Endothelial cell of umbilical vein (primary cell): Measurements from ENCODE around the gene FGFR3. TPM values are rescaled to one million over a fixed set of nuclear protein-coding genes. Genes with fewer than 3 reads are reported as not detected.

Experiments
- BruUV-seq: library from RNA; stranded (reverse); fragments of 400-500 nt; replicated peaks from 2 replicates; lab custom pipeline; 2021; lab: Mats Ljungman, UMichigan
- CTCF ChIA-PET: fragments of 300-600, 350-600 bp; sonication (Branson Sonifier 250); formaldehyde crosslinking; loops from one replicate; lab custom pipeline; 2021; ENCODE audit warnings: antibody characterized with exemption, inconsistent platforms; lab: Charles Lee
- POLR2A ChIA-PET: fragments of 300-600, 350-600 bp; sonication (Branson Sonifier 250); formaldehyde crosslinking; loops from one replicate; lab custom pipeline; 2021; ENCODE audit warnings: antibody characterized with exemption, inconsistent platforms; lab: Charles Lee
- DNase-seq: peaks from one replicate; pipeline ENCODE4 v3.0.0-alpha.2; 2011; ENCODE audit warnings: low read depth, low spot score
- FAIRE-seq: peaks from 2 replicates; lab custom pipeline; 2011; peaks lifted over from hg19 to GRCh38; lab: Jason Lieb, UNC
- H2AFZ ChIP-seq: 2 replicates; pipeline ENCODE4 v1.6.0; 2012; ENCODE audit warnings: low read depth, low read length, control low read depth, inconsistent platforms
- H3K27ac ChIP-seq: 2 replicates; pipeline ENCODE4 v1.5.1; 2011; ENCODE audit warnings: low read depth, mild to moderate bottlenecking, control low read depth, low read length, moderate library complexity; ENCODE audit not compliant: insufficient read depth
- H3K27me3 ChIP-seq, 2 experiments: 2 replicates each; pipeline versions ENCODE4 v1.6.0 to v1.6.1; 2011; ENCODE audit warnings: low read length in 2 of 2, mixed read lengths in 1 of 2; ENCODE audit not compliant: control insufficient read depth in 2 of 2, insufficient read depth in 2 of 2
- H3K36me3 ChIP-seq, 2 experiments: 2 replicates in 1 of 2; 3 replicates in 1 of 2; pipeline ENCODE4 v1.5.1; 2011; ENCODE audit warnings: low read length in 2 of 2, mild to moderate bottlenecking in 1 of 2, moderate library complexity in 1 of 2; ENCODE audit not compliant: control insufficient read depth in 2 of 2, insufficient read depth in 2 of 2; ENCODE audit errors: extremely low read depth in 1 of 2
- H3K4me1 ChIP-seq: 3 replicates; pipeline ENCODE4 v1.5.1; 2011; ENCODE audit warnings: mild to moderate bottlenecking, low read length; ENCODE audit not compliant: control insufficient read depth, insufficient read depth; ENCODE audit errors: extremely low read depth
- H3K4me2 ChIP-seq: 2 replicates; pipeline ENCODE4 v1.6.1; 2011; ENCODE audit warnings: low read length, control low read depth, mixed read lengths; ENCODE audit not compliant: insufficient read depth
- H3K4me3 ChIP-seq, 3 experiments: fragments of 200-600 bp in 1 of 3; sonication (generic), shearing (Covaris generic) in 1 of 3; replicated peaks in 1 of 3; 2 replicates each; pipeline ENCODE4 v1.5.1; 2011 to 2016; ENCODE audit warnings: control low read depth in 3 of 3, low read length in 3 of 3, mild to moderate bottlenecking in 2 of 3, inconsistent platforms in 1 of 3, low read depth in 1 of 3, moderate library complexity in 1 of 3; ENCODE audit not compliant: insufficient read depth in 1 of 3
- H3K79me2 ChIP-seq: 2 replicates; pipeline ENCODE4 v1.6.0; 2012; ENCODE audit warnings: low read length, inconsistent platforms; ENCODE audit not compliant: control insufficient read depth, insufficient read depth
- H3K9ac ChIP-seq: replicated peaks from 2 replicates; pipeline ENCODE3; 2011; ENCODE audit warnings: low read length, control low read depth; ENCODE audit not compliant: insufficient read depth; ENCODE audit errors: extremely low read depth
- H3K9me1 ChIP-seq: replicated peaks from 3 replicates; pipeline ENCODE4 v1.6.0; 2011; ENCODE audit warnings: mild to moderate bottlenecking, low read length; ENCODE audit not compliant: control insufficient read depth, insufficient read depth; ENCODE audit errors: extremely low read depth
- H3K9me3 ChIP-seq: replicated peaks from 2 replicates; pipeline ENCODE4 v1.5.1; 2012; ENCODE audit warnings: low read length, inconsistent platforms; ENCODE audit not compliant: control insufficient read depth, insufficient read depth
- H4K20me1 ChIP-seq: replicated peaks from 2 replicates; pipeline ENCODE3; 2011; ENCODE audit warnings: mild to moderate bottlenecking, low read length; ENCODE audit not compliant: control insufficient read depth, insufficient read depth; ENCODE audit errors: extremely low read depth
- CTCF ChIP-seq, 2 donors: IDR thresholded peaks; 1 replicate in 1 of 2; 2 replicates in 1 of 2; pipeline ENCODE4 v1.5.1; 2011; ENCODE audit warnings: low read length in 2 of 2, mild to moderate bottlenecking in 2 of 2, moderate library complexity in 2 of 2, control low read depth in 1 of 2, inconsistent platforms in 1 of 2, low read depth in 1 of 2; ENCODE audit not compliant: insufficient read depth in 1 of 2; ENCODE audit errors: extremely low read depth in 1 of 2
- EZH2 ChIP-seq: IDR thresholded peaks from 2 replicates; pipeline ENCODE4 v1.6.1; 2012; ENCODE audit warnings: borderline replicate concordance, low read depth, mild to moderate bottlenecking, moderate library complexity, low read length, inconsistent platforms; ENCODE audit not compliant: severe bottlenecking
- FOS ChIP-seq: IDR thresholded peaks from 2 replicates; pipeline ENCODE4 v1.6.1; 2011; ENCODE audit warnings: mild to moderate bottlenecking, low read length, moderate library complexity, borderline replicate concordance; ENCODE audit not compliant: insufficient read depth
- GATA2 ChIP-seq: IDR thresholded peaks from 2 replicates; pipeline ENCODE4 v1.7.0; 2011; ENCODE audit warnings: low read depth, mild to moderate bottlenecking, moderate library complexity, mixed read lengths, low read length; ENCODE audit not compliant: insufficient read length, insufficient read depth
- JUN ChIP-seq: IDR thresholded peaks from 2 replicates; pipeline ENCODE4 v1.6.1; 2011; ENCODE audit warnings: borderline replicate concordance, low read depth; ENCODE audit not compliant: insufficient read length, insufficient read depth
- MAX ChIP-seq: IDR thresholded peaks from 2 replicates; pipeline ENCODE4 v1.6.1; 2011; ENCODE audit not compliant: insufficient read depth, insufficient read length
- MYC ChIP-seq: IDR thresholded peaks from one replicate; pipeline ENCODE4 v1.6.1; 2011; ENCODE audit warnings: mild to moderate bottlenecking, low read depth, low read length
- POLR2A ChIP-seq: IDR thresholded peaks from 2 replicates; pipeline ENCODE4 v1.6.1; 2012; ENCODE audit warnings: low read depth, mild to moderate bottlenecking, control low read depth, low read length
- POLR2AphosphoS5 ChIP-seq: IDR thresholded peaks from 2 replicates; pipeline ENCODE4 v1.6.1; 2012; ENCODE audit warnings: low read depth, mild to moderate bottlenecking, control low read depth, low read length, moderate library complexity; ENCODE audit not compliant: insufficient read depth
- dilution Hi-C: fragments of 300-500 bp; cut with MboI; formaldehyde crosslinking; loops from one replicate; pipeline ENCODE4 v1.15.0; 2019; ENCODE audit warnings: low sequenced_read_pairs; ENCODE audit not compliant: extremely low pct_ligation_motif_present
- intact Hi-C: fragments of 100-400 bp; cut with micrococcal nuclease; formaldehyde crosslinking; loops from one replicate; pipeline ENCODE4 v1.10.0; 2022
- polyA plus RNA-seq, 4 experiments: library from polyadenylated mRNA; depleted of rRNA in 3 of 4; stranded (reverse) in 3 of 4; unstranded in 1 of 4; fragments of >200 nt; gene quantifications; 2 replicates each; pipeline versions ENCODE4 v1.2.1 to v1.2.3, GENCODE V29; 2011 to 2012; ENCODE audit warnings: missing spikeins in 1 of 4
- total RNA-seq: library from RNA; stranded (reverse); gene quantifications from 2 replicates; pipeline ENCODE4 v1.2.3, GENCODE V29; 2021

The FGFR3 gene
- total and polyA plus RNA-seq, 2 donors (not counting 3 experiments of a cell fraction or from before 2014, with no cell fraction given) = 0.73 to 1.2 TPM

- ChIA-PET CTCF (no interaction called here), POLR2A (no interaction called here)
Measured at GRCh38 chr4:1770791-1771231, 22.3 kb upstream of the FGFR3 start.

More at GRCh38 chr4:1770791-1771231, 22.3 kb upstream of the FGFR3 start:
- no peaks in the 10 kb centered on the region for H3K9me1 ChIP-seq
- no peaks in the 10 kb centered on the region for H3K4me1 ChIP-seq
- no peak for TF ChIP-seq EZH2
- TF ChIP-seq MAX = no peak
- no peak for TF ChIP-seq JUN
- TF ChIP-seq POLR2A = no peak
- TF ChIP-seq POLR2AphosphoS5 = no peak
- TF ChIP-seq FOS = no peak
- TF ChIP-seq CTCF (IDR thresholded peaks at IDR 0.05; ENCODE audit: extremely low read depth in 1 of 2, insufficient read depth in 1 of 2, low read depth in 1 of 2, low read length in 2 of 2) = no peak
- TF ChIP-seq MYC = no peak
- TF ChIP-seq GATA2 = no peak
- no peaks in the 10 kb centered on the region for H3K9me3 ChIP-seq
- no peak overlapping the region for H2AFZ ChIP-seq
- no peak overlapping the region for H3K9ac ChIP-seq
- DNase-seq (no peak), FAIRE-seq (no peak)
- H4K20me1 ChIP-seq = no peaks in the 10 kb centered on the region
- H3K27me3 ChIP-seq = no peaks in the 10 kb centered on the region
- no peak overlapping the region for H3K4me2 ChIP-seq
- intact Hi-C loops = no loop called here
- dilution Hi-C loops = no loop called here
- no peak overlapping the region for H3K27ac ChIP-seq
- BruUV-seq = no TSS peak
- H3K79me2 ChIP-seq = no peaks in the 10 kb centered on the region
- no peaks in the 10 kb centered on the region for H3K36me3 ChIP-seq
- H3K4me3 ChIP-seq = no peak overlapping the region
